OCI-LY7 (cell line): ENCODE measurements around the gene GRIK2. TPM values are rescaled to one million over a fixed set of nuclear protein-coding genes. Genes with fewer than 3 reads are reported as not detected.

Experiments
- BruUV-seq: library from RNA; stranded (reverse); fragments of 400-500 nt; replicated peaks from 2 replicates; lab custom pipeline; 2021; lab: Mats Ljungman, UMichigan
- CTCF ChIA-PET: fragments of 300-600 bp; sonication (Branson Sonifier 250); formaldehyde crosslinking; loops from one replicate; lab custom pipeline; 2022; ENCODE audit warnings: antibody characterized with exemption; ENCODE audit not compliant: unreplicated experiment; lab: Charles Lee
- POLR2A ChIA-PET: fragments of 300-600 bp; sonication (Branson Sonifier 250); formaldehyde crosslinking; loops from one replicate; lab custom pipeline; 2022; ENCODE audit warnings: antibody characterized with exemption; lab: Charles Lee
- DNase-seq: peaks from one replicate; pipeline ENCODE4 v3.0.0-alpha.2; 2015; ENCODE audit warnings: low spot score
- H2AFZ ChIP-seq: fragments of 200-600 bp; sonication (generic), shearing (Covaris generic); 2 replicates; pipeline ENCODE4 v1.6.1; 2014; ENCODE audit warnings: mild to moderate bottlenecking, antibody characterized with exemption, low read length, moderate library complexity
- H3K27ac ChIP-seq: fragments of 200-600 bp; sonication (generic); 2 replicates; pipeline ENCODE4 v1.5.1; 2014; ENCODE audit warnings: mixed run types, low read depth, mild to moderate bottlenecking, moderate library complexity, low read length, inconsistent platforms; ENCODE audit not compliant: poor library complexity, severe bottlenecking
- H3K36me3 ChIP-seq: fragments of 200-600 bp; sonication (generic); 2 replicates; pipeline ENCODE4 v1.6.1; 2014; ENCODE audit warnings: mild to moderate bottlenecking, antibody characterized with exemption, low read length, moderate library complexity, mixed read lengths; ENCODE audit not compliant: insufficient read depth
- H3K4me1 ChIP-seq: fragments of 200-600 bp; sonication (generic); 2 replicates; pipeline ENCODE4 v1.5.1; 2014; ENCODE audit warnings: mild to moderate bottlenecking, low read length; ENCODE audit not compliant: insufficient read depth, poor library complexity, severe bottlenecking
- H3K4me2 ChIP-seq: fragments of 200-600 bp; sonication (generic); 2 replicates; pipeline ENCODE4 v1.6.1; 2014; ENCODE audit warnings: mild to moderate bottlenecking, low read length
- H3K4me3 ChIP-seq: fragments of 200-600 bp; sonication (generic); 2 replicates; pipeline ENCODE4 v1.5.1; 2014; ENCODE audit warnings: mild to moderate bottlenecking, low read depth, low read length; ENCODE audit not compliant: poor library complexity, severe bottlenecking
- H3K79me2 ChIP-seq: fragments of 200-600 bp; sonication (generic); 2 replicates; pipeline ENCODE4 v1.6.1; 2016; ENCODE audit warnings: low read depth, mild to moderate bottlenecking, low read length, moderate library complexity, mixed read lengths; ENCODE audit not compliant: insufficient read depth
- H3K9me2 ChIP-seq: fragments of 200-600 bp; sonication (generic); 2 replicates; pipeline ENCODE4 v1.6.1; 2016; ENCODE audit warnings: mild to moderate bottlenecking, low read length, mixed read lengths; ENCODE audit not compliant: insufficient read depth
- H3K9me3 ChIP-seq: fragments of 200-600 bp; sonication (generic); 2 replicates; pipeline ENCODE4 v1.6.1; 2014; ENCODE audit warnings: mild to moderate bottlenecking, mixed run types, low read length, mixed read lengths
- H4K20me1 ChIP-seq: fragments of 200-600 bp; sonication (generic); 2 replicates; pipeline ENCODE4 v1.6.1; 2014; ENCODE audit warnings: mild to moderate bottlenecking, antibody characterized with exemption, low read length, moderate library complexity, mixed read lengths; ENCODE audit not compliant: insufficient read depth
- EZH2phosphoT487 ChIP-seq: fragments of 200-600 bp; sonication (generic); IDR thresholded peaks from 2 replicates; pipeline ENCODE4 v1.6.1; 2018; ENCODE audit warnings: low read depth, borderline replicate concordance, mild to moderate bottlenecking, mixed run types, antibody characterized with exemption, low read length, moderate library complexity, mixed read lengths
- intact Hi-C: fragments of 100-400 bp; cut with micrococcal nuclease; formaldehyde crosslinking; loops from one replicate; pipeline ENCODE4 v1.10.0; 2022; ENCODE audit not compliant: unreplicated experiment
- total RNA-seq, 2 experiments: library from RNA; depleted of rRNA in 1 of 2; stranded (reverse); fragments of >200 nt in 1 of 2; shearing (Covaris generic) in 1 of 2; gene quantifications; 2 replicates each; pipeline ENCODE4 v1.2.3, GENCODE V29; 2014 to 2022
- TF ChIP-seq, protein P1 (sequence below): fragments of 200-600 bp; sonication (generic); conservative IDR thresholded peaks from 2 replicates; pipeline ENCODE4 v1.5.1; 2014; ENCODE audit warnings: mild to moderate bottlenecking, antibody characterized with exemption, low read length, moderate library complexity, mixed read lengths

The GRIK2 gene
- total RNA-seq, 2 experiments from 2014 or later = not detected

DNA sequence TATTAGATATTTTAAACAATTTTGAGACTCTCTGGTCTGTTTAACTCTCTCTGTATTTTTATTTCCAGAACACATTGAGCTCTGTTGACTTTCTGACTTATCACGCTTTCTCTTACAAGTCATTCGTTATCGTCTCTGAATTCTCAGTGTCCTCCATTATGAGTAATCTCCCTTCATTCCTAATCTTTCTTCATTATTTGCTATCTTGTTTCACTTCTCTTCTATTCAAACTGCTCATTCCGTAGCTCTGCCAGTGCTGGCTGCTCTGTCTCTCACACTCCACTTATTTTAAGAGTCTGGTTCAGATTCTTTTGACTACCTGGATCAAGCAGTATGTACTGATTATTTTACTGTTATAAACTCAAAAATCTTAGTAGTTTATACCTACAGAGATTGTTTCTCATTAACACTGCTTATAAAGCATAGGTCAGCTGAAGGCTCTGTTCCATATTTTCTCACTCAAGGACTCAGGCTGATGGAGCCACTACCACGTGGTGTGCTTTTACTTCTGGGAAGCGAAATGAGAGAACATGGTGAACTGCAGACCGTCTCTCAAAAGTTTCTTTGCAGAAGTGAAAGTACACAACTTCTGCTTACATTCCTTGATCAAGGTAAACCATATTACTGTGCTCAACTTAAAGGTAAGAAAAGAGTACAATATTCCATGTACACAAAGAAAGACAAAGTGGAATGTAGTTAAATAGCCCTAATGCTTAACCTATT lies 485.2 kb downstream of the GRIK2 start:
- Histone ChIP-seq H3K36me3 (no peaks in the 10 kb centered on the region), H4K20me1 (no peaks in the 10 kb centered on the region), H3K79me2 (no peaks in the 10 kb centered on the region), H2AFZ (no peak overlapping the region), H3K9me3 (no peaks in the 10 kb centered on the region), H3K4me1 (no peaks in the 10 kb centered on the region), H3K4me3 (no peak overlapping the region), H3K27ac (no peak overlapping the region), H3K4me2 (no peak overlapping the region), H3K9me2 (no peaks in the 10 kb centered on the region)
- no peak for TF ChIP-seq EZH2phosphoT487
- TF ChIP-seq, protein P1, sequence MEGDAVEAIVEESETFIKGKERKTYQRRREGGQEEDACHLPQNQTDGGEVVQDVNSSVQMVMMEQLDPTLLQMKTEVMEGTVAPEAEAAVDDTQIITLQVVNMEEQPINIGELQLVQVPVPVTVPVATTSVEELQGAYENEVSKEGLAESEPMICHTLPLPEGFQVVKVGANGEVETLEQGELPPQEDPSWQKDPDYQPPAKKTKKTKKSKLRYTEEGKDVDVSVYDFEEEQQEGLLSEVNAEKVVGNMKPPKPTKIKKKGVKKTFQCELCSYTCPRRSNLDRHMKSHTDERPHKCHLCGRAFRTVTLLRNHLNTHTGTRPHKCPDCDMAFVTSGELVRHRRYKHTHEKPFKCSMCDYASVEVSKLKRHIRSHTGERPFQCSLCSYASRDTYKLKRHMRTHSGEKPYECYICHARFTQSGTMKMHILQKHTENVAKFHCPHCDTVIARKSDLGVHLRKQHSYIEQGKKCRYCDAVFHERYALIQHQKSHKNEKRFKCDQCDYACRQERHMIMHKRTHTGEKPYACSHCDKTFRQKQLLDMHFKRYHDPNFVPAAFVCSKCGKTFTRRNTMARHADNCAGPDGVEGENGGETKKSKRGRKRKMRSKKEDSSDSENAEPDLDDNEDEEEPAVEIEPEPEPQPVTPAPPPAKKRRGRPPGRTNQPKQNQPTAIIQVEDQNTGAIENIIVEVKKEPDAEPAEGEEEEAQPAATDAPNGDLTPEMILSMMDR = no peak
- no TSS peak for BruUV-seq
- POLR2A ChIA-PET = interaction anchor here (1.2 kb wide), 1 partner anchor 13 kb away, joined by 4 read pairs; no protein-coding TSS in a partner anchor
- intact Hi-C loops = no loop called here
- DNase-seq = no peak
- CTCF ChIA-PET = no interaction called here

DNA sequence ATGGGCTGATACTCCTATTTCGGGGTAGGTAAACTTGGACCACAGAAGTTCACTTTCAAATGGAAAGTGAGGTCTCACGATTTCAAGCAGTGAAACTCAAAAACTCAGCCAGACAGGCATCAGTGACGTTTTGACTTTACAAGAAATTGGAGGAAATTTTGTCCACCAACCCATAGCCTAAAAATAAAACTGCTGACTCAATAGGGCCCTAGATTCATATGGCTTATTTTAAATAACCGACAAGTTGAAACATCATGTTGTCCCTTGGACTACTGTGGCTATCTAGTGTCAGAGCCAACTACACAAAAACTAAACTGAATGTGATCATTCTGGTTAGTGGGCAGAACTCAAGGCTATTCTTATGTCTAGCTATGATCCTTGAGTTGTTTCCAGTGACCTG lies 486.3 kb downstream of the GRIK2 start:
- H3K9me3 ChIP-seq = no peaks in the 10 kb centered on the region
- intact Hi-C loops = no loop called here
- BruUV-seq = no TSS peak
- H3K4me2 ChIP-seq = no peak overlapping the region
- H2AFZ ChIP-seq = no peak overlapping the region
- no peaks in the 10 kb centered on the region for H3K4me1 ChIP-seq
- no peaks in the 10 kb centered on the region for H3K36me3 ChIP-seq
- DNase-seq = no peak
- no peaks in the 10 kb centered on the region for H3K79me2 ChIP-seq
- H3K27ac ChIP-seq = no peak overlapping the region
- no peaks in the 10 kb centered on the region for H4K20me1 ChIP-seq
- ChIA-PET POLR2A (no interaction called here), CTCF (no interaction called here)
- H3K9me2 ChIP-seq = no peaks in the 10 kb centered on the region
- TF ChIP-seq, protein P1 = no peak
- TF ChIP-seq EZH2phosphoT487 = no peak
- no peak overlapping the region for H3K4me3 ChIP-seq

DNA sequence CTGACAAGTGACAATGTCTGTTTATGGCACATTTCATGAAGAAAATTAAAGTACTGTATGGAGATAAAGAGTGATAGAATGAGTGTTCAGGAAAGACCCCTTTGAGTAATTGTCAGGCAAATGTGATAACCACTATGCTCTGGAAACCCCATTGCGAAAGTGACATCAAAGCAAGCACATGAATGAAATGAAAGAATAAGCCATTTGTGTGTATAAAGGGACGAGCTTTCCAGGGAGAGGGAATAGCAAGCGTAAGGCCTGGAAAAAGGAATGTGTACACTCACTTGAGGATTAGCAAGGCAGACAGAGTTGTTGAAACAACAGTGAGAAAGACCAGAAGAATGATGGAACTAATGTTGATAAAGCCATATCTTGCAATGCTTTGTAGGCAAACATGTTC lies 490.0 kb downstream of the GRIK2 start:
- no TSS peak for BruUV-seq
- Histone ChIP-seq H3K4me3 (no peak overlapping the region), H4K20me1 (no peaks in the 10 kb centered on the region), H3K27ac (no peak overlapping the region), H3K36me3 (no peaks in the 10 kb centered on the region), H3K79me2 (no peaks in the 10 kb centered on the region), H3K4me2 (no peak overlapping the region), H3K9me3 (no peaks in the 10 kb centered on the region), H3K4me1 (no peaks in the 10 kb centered on the region), H2AFZ (no peak overlapping the region), H3K9me2 (no peaks in the 10 kb centered on the region)
- ChIA-PET POLR2A (no interaction called here), CTCF (no interaction called here)
- no peak for TF ChIP-seq EZH2phosphoT487
- TF ChIP-seq, protein P1 = no peak
- intact Hi-C loops = no loop called here
- no peak for DNase-seq
